Femur (tissue), 1 donor: ENCODE data around the gene ZNF14.
A peak's percentile ranks its signal among the peaks of the same experiment; 100 is the strongest.
"Not testable (repeated sequence)": the region's sequence is repeated elsewhere in the genome, so short reads cannot be mapped to it uniquely, and the experiment has no call there.

Experiments used
- DNase-seq: peaks from one replicate; pipeline ENCODE4 v3.0.0-alpha.2; 2017

Gene ZNF14

DNA sequence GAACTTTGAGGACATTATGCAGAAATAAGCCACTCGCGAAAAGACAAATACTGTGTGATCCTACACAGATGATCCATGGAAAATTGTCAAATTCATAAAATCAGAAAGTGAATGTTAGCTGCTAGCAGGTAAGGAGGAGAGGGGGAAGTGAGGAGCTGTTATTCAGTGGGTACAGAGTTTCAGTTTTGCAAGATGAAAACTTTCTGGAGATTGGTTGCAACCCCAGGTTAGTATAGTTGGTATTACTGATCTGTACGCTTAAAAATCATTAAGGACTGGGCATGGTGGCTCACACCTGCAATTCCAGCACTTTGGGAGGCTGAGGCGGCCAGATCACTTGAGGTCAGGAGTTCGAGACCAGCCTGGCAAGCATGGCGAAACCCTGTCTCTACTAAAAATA lies 46.3 kb downstream of the ZNF14 start:
- DNase-seq = no peak

- not testable (repeated sequence) for DNase-seq
Observed at GRCh38 chr19:19686119-19686518, 46.8 kb downstream of the ZNF14 start.

DNA sequence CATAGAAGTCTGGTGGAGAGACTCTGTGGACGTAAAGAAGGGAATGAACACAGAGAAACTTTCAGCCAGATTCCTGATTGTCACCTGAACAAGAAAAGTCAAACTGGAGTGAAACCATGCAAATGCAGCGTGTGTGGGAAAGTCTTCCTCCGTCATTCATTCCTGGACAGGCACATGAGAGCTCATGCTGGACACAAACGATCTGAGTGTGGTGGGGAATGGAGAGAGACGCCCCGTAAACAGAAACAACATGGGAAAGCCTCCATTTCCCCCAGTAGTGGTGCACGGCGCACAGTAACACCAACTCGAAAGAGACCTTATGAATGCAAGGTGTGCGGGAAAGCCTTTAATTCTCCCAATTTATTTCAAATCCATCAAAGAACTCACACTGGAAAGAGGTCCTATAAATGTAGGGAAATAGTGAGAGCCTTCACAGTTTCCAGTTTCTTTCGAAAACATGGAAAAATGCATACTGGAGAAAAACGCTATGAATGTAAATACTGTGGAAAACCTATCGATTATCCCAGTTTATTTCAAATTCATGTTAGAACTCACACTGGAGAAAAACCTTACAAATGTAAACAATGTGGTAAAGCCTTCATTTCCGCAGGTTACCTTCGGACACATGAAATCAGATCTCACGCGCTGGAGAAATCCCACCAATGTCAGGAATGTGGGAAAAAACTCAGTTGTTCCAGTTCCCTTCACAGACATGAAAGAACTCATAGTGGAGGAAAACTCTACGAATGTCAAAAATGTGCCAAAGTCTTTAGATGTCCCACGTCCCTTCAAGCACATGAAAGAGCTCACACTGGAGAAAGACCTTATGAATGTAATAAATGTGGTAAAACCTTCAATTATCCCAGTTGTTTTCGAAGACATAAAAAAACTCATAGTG lies 53.5 kb downstream of the ZNF14 start:
- DNase-seq = no peak

DNA sequence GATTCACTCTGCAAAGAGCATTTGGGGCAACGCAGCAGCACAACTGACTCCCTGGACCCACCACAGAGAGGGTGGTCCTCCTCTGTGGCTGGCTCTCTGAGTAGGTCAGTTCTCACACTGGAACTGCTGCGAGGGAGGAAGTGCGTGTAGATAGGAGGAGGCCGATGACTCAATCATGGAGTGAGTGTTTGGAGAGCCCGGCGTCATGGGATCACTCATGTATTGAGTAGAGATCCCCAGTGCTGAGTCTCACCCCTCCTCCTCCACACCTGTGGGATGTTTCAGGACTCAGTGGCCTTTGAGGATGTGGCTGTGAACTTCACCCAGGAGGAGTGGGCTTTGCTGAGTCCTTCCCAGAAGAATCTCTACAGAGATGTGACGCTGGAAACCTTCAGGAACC lies 55.3 kb downstream of the ZNF14 start:
- no peak for DNase-seq

GRCh38 chr19:19674315-19674714 lies 58.6 kb downstream of the ZNF14 start:
- no peak for DNase-seq

DNA sequence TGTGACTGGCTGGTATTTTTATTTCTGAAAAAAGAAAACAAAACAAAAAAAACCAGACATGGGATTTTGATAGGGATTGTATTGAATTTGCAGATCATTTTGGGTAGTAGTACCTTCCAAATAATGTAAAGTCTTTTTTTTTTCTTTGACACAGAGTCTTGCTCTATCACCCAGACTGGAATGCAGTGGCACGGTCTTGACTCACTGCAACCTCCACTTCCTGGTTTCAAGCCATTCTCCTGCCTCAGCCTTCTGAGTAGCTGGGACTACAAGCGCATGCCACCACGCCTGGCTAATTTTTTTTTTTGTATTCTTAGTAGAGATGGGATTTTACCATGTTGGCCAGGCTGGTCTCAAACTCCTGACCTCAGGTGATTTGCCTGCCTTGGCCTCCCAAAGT lies 60.1 kb downstream of the ZNF14 start:
- DNase-seq = no peak

GRCh38 chr19:19670070-19670551 lies 62.8 kb downstream of the ZNF14 start:
- no peak for DNase-seq

- DNase-seq = peak; percentile 94
Observed at GRCh38 chr19:19668230-19669012, 64.5 kb downstream of the ZNF14 start, which contains the start of gene ZNF101. Gene ZNF101 (plus strand): TSS chr19:19668839. CDS start chr19:19668964, 125 bp downstream.

DNA sequence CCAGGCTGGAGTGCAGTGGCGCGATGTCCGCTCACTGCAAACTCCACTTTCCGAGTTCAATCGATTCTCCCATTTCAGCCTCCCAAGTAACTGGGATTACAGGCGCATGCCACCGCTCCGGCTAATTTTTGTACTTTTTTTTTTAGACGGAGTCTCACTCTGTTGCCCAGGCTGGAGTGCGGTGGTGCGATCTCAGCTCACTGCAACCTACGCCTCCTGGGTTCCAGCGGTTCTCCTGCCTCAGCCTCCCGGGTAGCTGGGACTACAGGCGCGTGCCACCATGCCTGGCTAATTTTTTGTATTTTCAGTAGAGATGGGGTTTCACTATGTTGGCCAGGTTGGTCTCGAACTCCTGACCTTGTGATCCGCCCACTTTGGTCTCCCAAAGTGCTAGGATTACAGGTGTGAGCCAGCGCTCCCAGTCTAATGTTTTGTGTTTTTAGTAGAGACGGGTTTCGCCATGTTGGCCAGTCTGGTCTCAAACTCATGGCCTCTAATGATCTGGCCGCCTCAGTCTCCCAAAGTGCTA lies 67.4 kb downstream of the ZNF14 start:
- not testable (repeated sequence) for DNase-seq

DNA sequence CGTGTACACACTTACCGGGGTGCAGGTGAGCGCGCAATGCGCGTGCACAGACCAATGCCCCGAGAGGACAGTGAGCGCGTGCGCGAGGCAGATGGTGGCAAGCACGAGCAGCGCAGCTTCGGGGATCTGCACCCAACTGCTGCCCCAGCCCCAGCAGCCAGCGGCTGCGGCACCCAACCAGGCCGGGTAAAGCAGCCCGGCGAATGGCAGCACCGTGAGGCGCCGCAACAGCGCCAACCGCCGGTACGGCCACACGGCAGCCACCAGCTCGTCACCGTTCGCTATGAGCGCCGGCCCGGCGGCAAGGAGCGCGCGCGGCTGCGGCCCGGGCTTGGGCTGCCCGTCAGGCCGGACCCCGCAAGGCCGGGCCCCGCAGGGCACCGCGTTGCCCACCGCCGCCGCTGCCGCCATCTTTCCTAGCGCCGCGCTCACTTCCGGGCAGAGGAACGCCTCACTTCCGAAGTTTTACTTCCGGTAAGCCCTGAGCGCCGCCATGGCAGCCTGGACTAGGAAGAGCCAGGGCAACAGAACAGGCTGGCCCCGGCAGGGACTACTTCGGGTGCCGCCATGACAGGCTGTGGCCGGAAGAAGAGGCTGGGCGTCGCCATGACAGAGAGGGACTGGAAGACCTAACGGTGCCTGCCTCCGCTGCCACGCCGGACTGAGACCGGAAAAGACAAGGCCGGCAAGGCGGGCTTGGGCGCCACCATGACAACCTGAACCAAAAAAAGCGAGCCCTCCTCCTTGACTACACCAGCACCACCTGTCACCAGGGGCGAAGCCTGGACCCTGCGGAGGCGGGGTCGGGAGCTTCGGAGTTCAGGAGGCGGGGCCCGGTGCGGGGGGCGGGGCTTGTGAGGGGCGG lies 69.4 kb downstream of the ZNF14 start, which contains the start of gene ATP13A1:
Gene ATP13A1, minus strand, starts transcription at position 421 of the 865 bp plus-strand sequence. Its CDS starts 10 bp downstream, at position 411.
- peak; percentile 98 for DNase-seq

DNA sequence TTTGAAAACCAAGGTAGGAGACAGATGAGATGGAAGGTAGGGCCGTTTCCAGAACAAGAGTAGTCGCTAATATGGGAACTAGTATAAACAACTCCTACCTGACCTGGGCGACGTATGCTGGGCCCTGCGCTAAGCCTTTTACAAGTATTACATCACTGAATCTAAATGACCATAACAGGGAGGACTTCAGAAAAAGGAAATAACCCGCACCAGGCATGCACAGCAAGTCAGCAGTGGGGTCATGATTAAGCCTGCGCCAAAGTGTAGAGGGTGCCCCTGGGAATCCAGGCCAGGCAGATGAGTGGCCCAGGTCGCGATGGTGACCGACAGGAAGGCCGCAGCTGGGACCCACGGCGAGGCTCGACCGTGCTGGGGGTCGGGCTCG lies 70.0 kb downstream of the ZNF14 start:
- no peak for DNase-seq

- DNase-seq = peak; percentile 21
Observed at GRCh38 chr19:19662344-19662743, 70.6 kb downstream of the ZNF14 start.

- DNase-seq = peak; percentile 33
Observed at GRCh38 chr19:19661675-19662251, 71.1 kb downstream of the ZNF14 start.

GRCh38 chr19:19661141-19661674 lies 71.7 kb downstream of the ZNF14 start:
- no peak for DNase-seq
